Stimulated activated CD8-positive, alpha-beta memory T cell treated with anti-CD3 and anti-CD28 coated beads, Interleukin-7, amount 100 ng/mL, for 4 hours (primary cell): ENCODE measurements around the gene ACSS3.
"Not testable (repeated sequence)": the region's sequence is repeated elsewhere in the genome, so short reads cannot be mapped to it uniquely, and the experiment has no call there.

ENCODE experiments used
- DNase-seq, 2 donors: peaks; one replicate each; pipeline ENCODE4 v3.0.0-alpha.2; 2020; ENCODE audit warnings: low read depth in 2 of 2

Gene ACSS3

DNA sequence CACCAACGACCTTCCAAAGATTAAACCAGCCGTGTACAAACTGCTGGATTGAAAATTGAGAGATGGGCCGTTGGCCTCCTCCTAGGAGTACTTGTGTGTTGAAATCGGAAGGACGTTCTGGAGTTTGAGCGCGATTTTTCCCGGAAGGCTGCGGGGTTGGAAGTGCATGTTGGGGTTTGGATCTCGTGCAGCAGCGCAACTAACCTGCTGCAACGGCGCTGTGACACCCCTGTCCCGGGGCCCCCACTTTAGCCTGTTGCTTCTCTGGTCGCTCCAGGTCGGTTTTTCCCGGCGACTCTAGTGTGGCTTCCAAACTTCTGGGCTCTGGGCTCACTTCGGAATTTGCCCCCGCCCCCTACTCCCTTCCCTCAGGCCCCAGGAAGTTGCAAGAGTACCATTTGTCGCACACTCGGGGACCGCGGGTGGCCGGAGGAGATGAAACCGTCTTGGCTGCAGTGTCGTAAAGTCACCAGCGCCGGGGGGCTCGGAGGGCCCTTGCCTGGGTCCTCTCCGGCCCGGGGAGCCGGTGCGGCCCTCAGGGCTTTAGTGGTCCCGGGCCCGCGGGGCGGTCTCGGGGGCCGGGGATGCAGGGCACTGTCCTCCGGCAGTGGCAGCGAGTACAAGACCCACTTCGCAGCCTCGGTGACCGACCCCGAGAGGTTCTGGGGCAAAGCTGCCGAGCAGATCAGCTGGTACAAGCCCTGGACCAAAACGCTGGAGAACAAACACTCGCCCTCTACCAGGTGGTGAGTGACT, at the start of gene ACSS3:
Gene ACSS3, plus strand, starts transcription at position 394 of the 756 bp plus-strand sequence. Its CDS starts 42 bp downstream, at position 436.
- no peak for DNase-seq

DNA sequence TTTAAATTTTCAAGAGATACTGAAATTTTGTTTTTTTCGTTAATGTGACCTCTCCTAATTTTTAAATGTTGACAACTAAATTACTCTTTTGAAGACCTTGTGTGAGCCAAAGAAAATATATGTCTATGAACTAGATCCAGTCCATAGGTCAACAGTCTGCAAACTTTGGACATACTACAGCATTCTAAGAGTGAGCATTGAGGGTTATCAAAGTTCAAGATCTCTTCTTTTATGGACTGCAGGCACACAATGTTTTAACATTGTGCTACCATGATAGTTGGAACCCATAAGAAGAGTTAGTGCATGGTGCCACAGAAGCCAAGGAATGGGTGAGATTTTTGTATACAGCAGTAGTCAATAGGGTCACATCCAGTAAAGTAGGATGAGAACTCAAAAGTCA, 43.0 kb upstream of the ACSS3 start:
- no peak for DNase-seq

- no peak for DNase-seq
Measured at GRCh38 chr12:81039231-81039630, 38.6 kb upstream of the ACSS3 start.

- DNase-seq: no peak
Measured at GRCh38 chr12:81043979-81044740, 33.7 kb upstream of the ACSS3 start.

DNA sequence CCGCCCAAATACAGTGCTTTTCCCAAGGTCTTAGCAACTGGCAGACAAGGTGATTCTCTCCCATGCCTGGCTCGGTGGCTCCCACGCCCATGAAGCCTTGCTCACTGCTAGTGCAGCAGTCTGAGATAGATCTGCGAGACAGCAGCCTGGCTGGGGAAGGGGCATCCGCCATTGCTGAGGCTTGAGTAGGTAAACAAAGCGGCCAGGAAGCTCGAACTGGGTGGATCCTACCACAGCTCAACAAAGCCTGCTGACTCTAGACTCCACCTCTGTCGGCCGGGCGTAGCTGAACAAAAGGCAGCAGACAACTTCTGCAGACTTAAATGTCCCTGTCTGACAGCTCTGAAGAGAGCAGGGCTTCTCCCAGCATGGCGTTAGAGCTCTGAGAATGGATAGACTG, 12.9 kb upstream of the ACSS3 start:
- DNase-seq: not testable (repeated sequence)

GRCh38 chr12:81070846-81071245, 7.0 kb upstream of the ACSS3 start:
- DNase-seq: no peak

DNA sequence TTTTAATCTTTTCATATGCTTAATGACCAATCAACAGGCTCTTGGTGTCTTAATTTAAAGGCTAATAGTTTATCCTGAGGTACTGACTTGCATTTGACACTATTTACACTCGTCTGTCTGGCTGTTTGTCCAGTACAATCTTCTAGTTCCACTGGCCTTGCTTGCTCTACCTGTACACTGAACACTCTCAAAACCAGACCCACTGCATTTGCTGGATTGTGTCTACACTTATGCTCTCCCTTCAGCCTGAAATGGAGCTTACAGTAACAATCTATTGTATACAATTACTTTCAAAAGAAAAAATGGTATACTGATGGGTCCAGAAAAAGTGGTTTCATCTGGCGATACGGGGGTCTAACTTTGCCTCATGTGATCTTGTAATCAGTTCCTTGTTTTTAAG, 2.3 kb upstream of the ACSS3 start:
- DNase-seq: no peak

DNA sequence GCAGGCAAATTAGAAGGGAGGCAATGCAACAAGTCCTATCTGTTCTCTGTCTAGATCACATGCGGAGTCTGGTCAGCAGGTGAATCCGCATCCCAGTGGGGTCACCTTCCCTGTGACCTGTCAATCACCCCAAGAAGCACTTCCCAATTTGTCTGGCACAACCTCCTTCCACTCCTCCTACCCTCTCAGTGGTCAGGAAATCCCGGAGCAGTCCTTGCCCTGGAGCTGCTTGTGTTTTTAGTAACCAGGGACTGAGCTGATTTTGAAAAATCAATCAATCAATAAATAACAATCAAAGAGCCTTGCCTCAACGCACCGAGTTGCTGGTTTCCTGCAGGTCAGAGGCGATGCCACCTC, 572 bp upstream of the ACSS3 start:
- DNase-seq: no peak

- no peak for DNase-seq
Measured at GRCh38 chr12:81078469-81079196, 754 bp downstream of the ACSS3 start.

GRCh38 chr12:81079280-81080076, 1.6 kb downstream of the ACSS3 start:
- no peak for DNase-seq

DNA sequence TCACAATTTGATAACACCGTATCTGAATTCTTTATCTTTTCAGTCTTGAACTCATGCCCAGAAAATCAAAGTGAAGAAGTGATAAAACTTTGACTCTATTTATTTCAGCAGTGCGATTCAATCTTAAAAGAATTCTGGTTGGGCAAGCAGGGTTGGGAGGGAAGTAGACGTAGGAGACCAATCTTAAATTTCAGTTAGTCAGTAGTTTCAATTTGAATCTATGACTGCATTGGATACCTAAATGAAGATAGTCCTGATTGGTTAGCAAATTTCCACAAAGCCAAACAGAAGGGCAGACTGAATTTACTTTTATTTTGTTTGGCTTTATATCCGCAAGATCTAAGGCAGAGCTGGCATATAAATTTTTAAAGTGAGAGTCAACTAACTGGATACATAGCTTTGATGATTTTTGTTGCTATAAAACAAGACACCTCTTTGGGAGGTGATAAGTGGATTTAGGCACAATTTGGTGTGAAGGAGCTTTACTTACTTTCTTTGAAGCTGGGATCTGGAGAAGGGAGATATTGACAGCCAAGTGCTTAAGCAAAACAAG, 2.6 kb downstream of the ACSS3 start:
- no peak for DNase-seq

DNA sequence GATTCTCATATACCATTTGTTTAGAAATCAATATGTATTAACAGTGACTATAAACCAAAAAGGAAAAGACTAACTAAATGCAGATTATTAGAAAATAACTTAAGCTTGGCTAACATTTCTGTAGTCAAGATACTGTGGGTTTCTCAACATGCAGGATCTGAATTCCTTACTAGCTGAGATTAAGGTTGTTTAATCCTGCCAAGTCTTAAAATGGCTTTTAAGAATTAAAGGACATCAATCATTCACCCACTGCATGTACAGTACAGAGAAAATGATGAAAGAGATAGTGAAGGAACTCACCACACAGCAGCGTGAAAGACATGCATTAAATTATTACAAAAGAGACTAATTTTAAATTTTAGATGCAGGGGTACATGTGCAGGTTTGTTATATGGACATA, 3.8 kb downstream of the ACSS3 start:
- DNase-seq: no peak

GRCh38 chr12:81083018-81083417, 5.1 kb downstream of the ACSS3 start:
- DNase-seq: no peak

GRCh38 chr12:81083906-81084513, 6.1 kb downstream of the ACSS3 start:
- DNase-seq: no peak

- DNase-seq: no peak
Measured at GRCh38 chr12:81084811-81085350, 7.0 kb downstream of the ACSS3 start.

DNA sequence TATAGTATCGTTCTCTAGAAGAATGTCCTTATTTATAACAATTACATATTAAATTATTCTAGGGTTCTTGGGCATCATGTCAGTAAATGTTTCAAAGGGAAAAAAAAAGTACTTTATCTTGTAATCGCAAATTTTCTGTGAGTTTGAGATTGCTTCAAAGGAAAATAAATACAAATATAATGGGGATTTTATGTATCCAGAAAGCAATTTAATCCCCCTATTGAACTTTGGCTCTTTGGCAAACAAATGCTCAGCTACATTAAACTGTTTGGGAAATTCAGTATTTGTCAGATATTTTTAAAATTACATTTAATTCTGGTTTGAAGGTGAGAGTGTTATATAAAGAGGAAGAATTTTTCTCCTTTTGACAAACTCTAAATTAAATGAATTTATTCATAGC, 8.0 kb downstream of the ACSS3 start:
- no peak for DNase-seq

DNA sequence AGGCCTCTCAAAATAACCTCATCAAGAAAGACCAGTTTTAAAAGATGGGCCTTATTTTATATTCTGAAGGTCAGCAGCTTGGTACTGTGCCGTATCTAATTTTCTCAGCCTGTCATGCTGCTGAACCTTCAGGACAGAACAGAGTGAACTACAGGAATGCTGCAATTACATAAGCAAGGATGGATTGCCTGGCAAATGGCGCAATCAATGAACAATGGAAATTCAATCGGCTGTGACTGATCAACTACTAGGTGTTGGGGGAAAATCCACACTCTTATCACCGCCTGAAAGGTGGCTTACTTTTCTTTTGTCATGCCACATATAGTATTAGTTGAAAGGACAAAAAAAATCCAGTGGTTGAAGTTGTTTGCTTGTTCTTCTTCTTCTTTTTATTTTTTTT, 8.5 kb downstream of the ACSS3 start:
- DNase-seq: no peak

- DNase-seq: no peak
Measured at GRCh38 chr12:81088221-81088620, 10.3 kb downstream of the ACSS3 start.

DNA sequence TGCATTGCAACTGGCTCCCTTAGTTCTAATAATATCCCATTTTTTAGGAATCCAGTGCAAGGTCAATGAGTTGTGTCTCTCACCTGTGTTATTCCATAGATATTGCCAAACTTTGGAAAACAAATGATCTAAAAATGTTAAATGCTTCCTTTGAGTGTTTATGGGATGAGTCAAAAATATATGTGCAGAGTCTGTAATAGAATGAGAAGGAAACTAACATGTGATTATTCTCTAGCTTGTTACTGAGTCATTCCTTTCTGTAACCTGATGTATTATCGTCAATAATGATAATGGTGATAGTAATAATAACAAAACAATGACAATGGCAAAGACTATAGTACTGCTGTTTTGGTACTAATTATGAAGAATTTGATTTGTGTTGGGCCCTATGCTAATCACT, 11.5 kb downstream of the ACSS3 start:
- no peak for DNase-seq

DNA sequence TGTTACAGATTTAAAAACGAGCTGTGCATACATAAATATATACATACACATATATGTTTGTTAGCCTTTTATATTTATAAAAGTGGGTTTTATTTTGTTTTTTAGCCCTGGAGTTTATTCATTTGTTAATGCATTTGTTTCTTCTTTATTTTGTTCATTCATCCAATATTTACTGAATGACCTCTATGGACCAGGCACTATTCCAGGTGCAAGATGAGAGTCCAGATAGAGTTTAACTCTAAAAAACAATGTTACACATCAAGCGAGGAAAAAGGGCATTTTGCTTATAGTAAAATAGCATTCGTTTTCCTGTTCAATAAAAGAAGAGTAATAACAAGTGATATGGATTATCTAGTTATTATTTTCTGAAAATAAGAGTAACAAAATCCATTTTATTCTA, 14.2 kb downstream of the ACSS3 start:
- DNase-seq: no peak
